B cell (primary cell): ENCODE measurements around the gene TBC1D25. TPM values are rescaled to one million over a fixed set of nuclear protein-coding genes. Genes with fewer than 3 reads are reported as not detected.
"Not testable (repeated sequence)": the region's sequence is repeated elsewhere in the genome, so short reads cannot be mapped to it uniquely, and the experiment has no call there.

ENCODE experiments used
- ATAC-seq: fragments of 200-7000 bp; cut with Tn5 transposase; one replicate; pipeline ENCODE4 v1.10.0; 2021; ENCODE audit warnings: low read depth, mild to moderate bottlenecking, moderate number of reproducible peaks, moderate library complexity
- CTCF ChIA-PET: fragments of 350-600 bp; sonication (Branson Sonifier 250); formaldehyde crosslinking; loops from one replicate; lab custom pipeline; 2021; ENCODE audit warnings: antibody characterized with exemption, inconsistent platforms; lab: Charles Lee
- POLR2A ChIA-PET: fragments of 350-600 bp; sonication (Branson Sonifier 250); formaldehyde crosslinking; loops from one replicate; lab custom pipeline; 2021; ENCODE audit warnings: antibody characterized with exemption; lab: Charles Lee
- DNase-seq: peaks from one replicate; pipeline ENCODE4 v3.0.0; 2013
- H2AFZ ChIP-seq: 2 replicates; pipeline ENCODE4 v1.6.1; 2012; ENCODE audit warnings: mild to moderate bottlenecking, low read depth, low read length; ENCODE audit not compliant: insufficient read depth, poor library complexity, severe bottlenecking
- H3K27ac ChIP-seq, 2 donors: 1 replicate in 1 of 2; 2 replicates in 1 of 2; pipeline ENCODE4 v1.5.1; 2012 to 2013; ENCODE audit warnings: low read length in 2 of 2, mild to moderate bottlenecking in 2 of 2, moderate library complexity in 1 of 2
- H3K27me3 ChIP-seq, 4 experiments: fragments of 200-600 bp in 1 of 4; sonication (generic) in 1 of 4; replicated peaks in 1 of 4; 1 replicate in 2 of 4; 2 replicates in 2 of 4; pipeline versions ENCODE4 v1.6.1 to v1.7.0; 2013 to 2016; ENCODE audit warnings: low read length in 3 of 4, mild to moderate bottlenecking in 2 of 4, mixed read lengths in 1 of 4, moderate library complexity in 1 of 4; ENCODE audit not compliant: insufficient read depth in 4 of 4, control insufficient read depth in 3 of 4; ENCODE audit errors: control extremely low read depth in 1 of 4
- H3K36me3 ChIP-seq, 2 experiments: replicated peaks in 1 of 2; 1 replicate in 1 of 2; 2 replicates in 1 of 2; pipeline versions ENCODE4 v1.6.1 to v1.7.1; 2013; ENCODE audit warnings: low read length in 1 of 2; ENCODE audit not compliant: insufficient read depth in 2 of 2, control insufficient read depth in 1 of 2; ENCODE audit errors: control extremely low read depth in 1 of 2, extremely low read depth in 1 of 2
- H3K4me1 ChIP-seq, 2 donors: fragments of 200-600 bp in 1 of 2; sonication (generic) in 1 of 2; 1 replicate in 1 of 2; 2 replicates in 1 of 2; pipeline versions ENCODE4 v1.5.1 to v1.6.1; 2013 to 2017; ENCODE audit warnings: low read length in 2 of 2; ENCODE audit not compliant: control insufficient read depth in 2 of 2, insufficient read depth in 2 of 2
- H3K4me2 ChIP-seq: replicated peaks from 2 replicates; pipeline ENCODE3; 2012; ENCODE audit warnings: mild to moderate bottlenecking, low read depth, low read length; ENCODE audit not compliant: poor library complexity, severe bottlenecking
- H3K4me3 ChIP-seq, 5 experiments: fragments of 200-600 bp in 1 of 5; sonication (generic) in 1 of 5; 1 replicate in 3 of 5; 2 replicates in 2 of 5; pipeline versions ENCODE4 v1.5.1 to v1.7.0; 2011 to 2016; ENCODE audit warnings: low read length in 4 of 5, mild to moderate bottlenecking in 4 of 5, low read depth in 2 of 5, control low read depth in 1 of 5, moderate library complexity in 1 of 5; ENCODE audit not compliant: insufficient read depth in 1 of 5; ENCODE audit errors: control extremely low read depth in 1 of 5, extremely low read depth in 1 of 5
- H3K79me2 ChIP-seq: fragments of 200-600 bp; sonication (generic); one replicate; pipeline ENCODE4 v1.6.0; 2016; ENCODE audit warnings: low read length; ENCODE audit not compliant: control insufficient read depth, insufficient read depth
- H3K9ac ChIP-seq: fragments of 200-600 bp; sonication (generic); 2 replicates; pipeline ENCODE4 v1.6.1; 2017; ENCODE audit warnings: mild to moderate bottlenecking, low read length, moderate library complexity
- H3K9me3 ChIP-seq, 3 donors: one replicate each; pipeline versions ENCODE4 v1.6.1 to v1.7.1; 2013; ENCODE audit warnings: low read length in 2 of 3; ENCODE audit not compliant: control insufficient read depth in 2 of 3, insufficient read depth in 1 of 3; ENCODE audit errors: control extremely low read depth in 1 of 3
- H4K20me1 ChIP-seq: 2 replicates; pipeline ENCODE4 v1.6.0; 2012; ENCODE audit warnings: mild to moderate bottlenecking, low read length; ENCODE audit not compliant: insufficient read depth, control insufficient read depth, poor library complexity, severe bottlenecking
- H3K27ac Mint-ChIP-seq: one replicate; pipeline ENCODE4 v1.8.0; 2021; ENCODE audit warnings: mixed read lengths
- H3K27me3 Mint-ChIP-seq: one replicate; pipeline ENCODE4 v1.8.0; 2021; ENCODE audit warnings: mixed read lengths
- H3K4me1 Mint-ChIP-seq: one replicate; pipeline ENCODE4 v1.8.0; 2021; ENCODE audit warnings: mixed read lengths
- H3K4me3 Mint-ChIP-seq: one replicate; pipeline ENCODE4 v1.8.0; 2021; ENCODE audit warnings: mixed read lengths
- H3K9me3 Mint-ChIP-seq: one replicate; pipeline ENCODE4 v1.8.0; 2022; ENCODE audit warnings: mixed read lengths; ENCODE audit not compliant: insufficient read depth
- EZH2 ChIP-seq: IDR thresholded peaks from 2 replicates; pipeline ENCODE4 v1.6.1; 2012; ENCODE audit warnings: borderline replicate concordance, low read depth, mild to moderate bottlenecking, moderate library complexity, low read length; ENCODE audit not compliant: insufficient read depth, poor library complexity, severe bottlenecking
- WGBS: methylation state at CpG from one replicate; pipeline ENCODE4 v1.1.5; 2013; ENCODE audit warnings: missing lambda C conversion rate; ENCODE audit not compliant: insufficient coverage; 5-methylcytosine and 5-hydroxymethylcytosine counted together
- intact Hi-C: fragments of 100-400 bp; cut with micrococcal nuclease; formaldehyde crosslinking; loops from one replicate; pipeline ENCODE4 v1.10.0; 2022
- polyA plus RNA-seq: library from polyadenylated mRNA; depleted of rRNA; stranded (reverse); fragments of >200 nt; gene quantifications from 2 replicates; pipeline ENCODE4 v1.2.3, GENCODE V29; 2012
- total RNA-seq, 2 donors: library from RNA; stranded (reverse); fragments of 120-200 nt in 1 of 2; gene quantifications; 1 replicate in 1 of 2; 2 replicates in 1 of 2; pipeline versions ENCODE4 v1.2.3 to v1.2.4, GENCODE V29; 2013 to 2022
- TF ChIP-seq, protein P1 (sequence below): fragments of 200-600 bp; IDR thresholded peaks from one replicate; pipeline ENCODE4 v1.8.0; 2022; ENCODE audit warnings: antibody characterized with exemption, mild to moderate bottlenecking

The TBC1D25 gene
- total and polyA plus RNA-seq, 2 donors (not counting 1 experiment from before 2014, with no cell fraction given): 24.6 to 31.5 TPM

DNA sequence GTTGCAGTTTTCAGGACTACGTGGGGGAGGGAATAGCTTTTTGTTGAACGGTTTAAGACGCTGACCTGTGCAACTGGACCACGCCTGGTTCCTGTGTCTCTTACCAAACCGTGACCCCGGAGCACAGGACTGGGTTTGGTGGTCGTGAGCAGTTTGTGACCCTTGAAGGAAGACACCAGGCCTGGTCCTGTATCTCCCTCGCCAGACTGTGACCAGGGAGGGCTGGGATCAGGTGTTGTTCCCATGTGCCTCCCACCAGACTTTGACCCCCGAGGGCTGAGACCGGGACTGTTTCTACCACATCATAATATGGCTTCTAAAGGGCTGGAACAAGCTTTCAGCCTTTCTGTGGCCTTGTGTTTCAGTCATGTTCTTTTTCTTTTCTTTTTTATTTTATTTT lies 17.2 kb upstream of the TBC1D25 start:
- peak overlapping the region; percentile 64 for H2AFZ ChIP-seq
- POLR2A ChIA-PET: interaction anchor here (0.6 to 1.5 kb wide), 5 partner anchors 14 to 909 kb away, joined by 3 to 10 read pairs (median 4); partner anchors contain the start of gene RBM3

DNA sequence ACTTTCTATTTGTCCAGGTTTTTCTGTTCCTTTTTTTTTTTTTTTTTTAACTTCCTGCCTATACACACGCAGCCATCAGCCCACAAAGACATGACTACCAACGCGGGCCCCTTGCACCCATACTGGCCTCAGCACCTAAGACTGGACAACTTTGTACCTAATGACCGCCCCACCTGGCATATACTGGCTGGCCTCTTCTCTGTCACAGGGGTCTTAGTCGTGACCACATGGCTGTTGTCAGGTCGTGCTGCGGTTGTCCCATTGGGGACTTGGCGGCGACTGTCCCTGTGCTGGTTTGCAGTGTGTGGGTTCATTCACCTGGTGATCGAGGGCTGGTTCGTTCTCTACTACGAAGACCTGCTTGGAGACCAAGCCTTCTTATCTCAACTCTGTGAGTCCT lies 15.8 kb upstream of the TBC1D25 start:
- Mint-ChIP-seq H3K4me1 (peaks cover 12% of the 10 kb centered on the region), H3K27ac (no peak overlapping the region), H3K27me3 (no peaks in the 10 kb centered on the region), H3K4me3 (peak overlapping the region; percentile 60), H3K9me3 (no peaks in the 10 kb centered on the region)
- no peak for ATAC-seq
- H3K4me3 ChIP-seq: no peak overlapping the region
- H3K79me2 ChIP-seq: peaks cover 15% of the 10 kb centered on the region
- peaks cover 12 to 19% of the 10 kb centered on the region in 2 donors for H3K4me1 ChIP-seq
- intact Hi-C loops: loop anchor here (5.0 kb wide), 1 partner anchor 46 kb away; the partner anchor contains the start of gene FTSJ1
- no peak overlapping the region for H3K4me2 ChIP-seq
- H4K20me1 ChIP-seq: no peaks in the 10 kb centered on the region
- H3K36me3 ChIP-seq: peaks cover 0 to 16% of the 10 kb centered on the region in 2 experiments
- H2AFZ ChIP-seq: no peak overlapping the region
- no peaks in the 10 kb centered on the region for H3K27me3 ChIP-seq
- no peak for DNase-seq
- ChIA-PET POLR2A (no interaction called here), CTCF (no interaction called here)
- H3K9me3 ChIP-seq: no peaks in the 10 kb centered on the region
- no peak overlapping the region for H3K9ac ChIP-seq
- no peak for TF ChIP-seq EZH2
- TF ChIP-seq, protein P1, sequence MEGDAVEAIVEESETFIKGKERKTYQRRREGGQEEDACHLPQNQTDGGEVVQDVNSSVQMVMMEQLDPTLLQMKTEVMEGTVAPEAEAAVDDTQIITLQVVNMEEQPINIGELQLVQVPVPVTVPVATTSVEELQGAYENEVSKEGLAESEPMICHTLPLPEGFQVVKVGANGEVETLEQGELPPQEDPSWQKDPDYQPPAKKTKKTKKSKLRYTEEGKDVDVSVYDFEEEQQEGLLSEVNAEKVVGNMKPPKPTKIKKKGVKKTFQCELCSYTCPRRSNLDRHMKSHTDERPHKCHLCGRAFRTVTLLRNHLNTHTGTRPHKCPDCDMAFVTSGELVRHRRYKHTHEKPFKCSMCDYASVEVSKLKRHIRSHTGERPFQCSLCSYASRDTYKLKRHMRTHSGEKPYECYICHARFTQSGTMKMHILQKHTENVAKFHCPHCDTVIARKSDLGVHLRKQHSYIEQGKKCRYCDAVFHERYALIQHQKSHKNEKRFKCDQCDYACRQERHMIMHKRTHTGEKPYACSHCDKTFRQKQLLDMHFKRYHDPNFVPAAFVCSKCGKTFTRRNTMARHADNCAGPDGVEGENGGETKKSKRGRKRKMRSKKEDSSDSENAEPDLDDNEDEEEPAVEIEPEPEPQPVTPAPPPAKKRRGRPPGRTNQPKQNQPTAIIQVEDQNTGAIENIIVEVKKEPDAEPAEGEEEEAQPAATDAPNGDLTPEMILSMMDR: no peak
- 0% methylated on average over 1 of the region's 12 CpGs for WGBS
- H3K27ac ChIP-seq: no peak overlapping the region

More for the DNA sequence above, 17.2 kb upstream of the TBC1D25 start:
- DNase-seq: no peak
- TF ChIP-seq, protein P1: no peak
- no peak for TF ChIP-seq EZH2
- H3K4me3 ChIP-seq: peak overlapping the region; percentile 18 to 72 (median 62)
- Mint-ChIP-seq H3K9me3 (no peaks in the 10 kb centered on the region), H3K27ac (peak overlapping the region; percentile 89), H3K4me1 (peaks cover 12% of the 10 kb centered on the region), H3K27me3 (no peaks in the 10 kb centered on the region), H3K4me3 (peak overlapping the region; percentile 87)
- WGBS: 0% methylated on average over 6 of the region's 10 CpGs
- no peaks in the 10 kb centered on the region for H3K27me3 ChIP-seq
- intact Hi-C loops: loop anchor here (5.0 kb wide), 1 partner anchor 45 kb away; the partner anchor contains the start of gene FTSJ1
- peaks cover 0 to 8% of the 10 kb centered on the region in 2 experiments for H3K36me3 ChIP-seq
- CTCF ChIA-PET: interaction anchor here (1.0 kb wide), 1 partner anchor 52 kb away, joined by 3 read pairs; the partner anchor contains the start of gene RBM3
- no peaks in the 10 kb centered on the region for H3K9me3 ChIP-seq
- H3K79me2 ChIP-seq: peaks cover 15% of the 10 kb centered on the region
- H4K20me1 ChIP-seq: no peaks in the 10 kb centered on the region
- peaks cover 12 to 19% of the 10 kb centered on the region in 2 donors for H3K4me1 ChIP-seq
- peak overlapping the region; percentile 76 for H3K9ac ChIP-seq
- peak overlapping the region; percentile 77 for H3K4me2 ChIP-seq
- ATAC-seq: no peak
- peak overlapping the region; percentile 12 to 74 for H3K27ac ChIP-seq

DNA sequence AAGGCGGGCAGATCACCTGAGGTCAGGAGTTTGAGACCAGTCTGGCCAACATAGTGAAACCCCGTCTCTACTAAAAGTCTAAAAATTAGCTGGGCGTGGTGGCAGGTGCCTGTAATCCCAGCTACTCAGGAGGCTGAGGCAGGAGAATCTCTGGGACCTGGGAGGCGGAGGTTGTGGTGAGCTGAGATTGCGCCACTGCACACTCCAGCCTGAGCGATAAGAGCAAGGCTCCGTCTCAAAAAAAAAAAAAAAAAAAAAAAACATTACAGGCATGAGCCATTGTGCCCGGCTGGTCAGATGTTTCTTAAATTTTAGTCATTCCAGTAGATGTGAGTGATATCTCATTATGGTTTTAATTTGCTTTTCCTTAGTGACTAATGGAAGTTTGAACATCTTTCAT lies 13.7 kb upstream of the TBC1D25 start:
- H3K9me3 ChIP-seq, DNase-seq, H3K4me1 Mint-ChIP-seq, CTCF ChIA-PET, intact Hi-C loops, ATAC-seq, POLR2A ChIA-PET, H2AFZ ChIP-seq, H4K20me1 ChIP-seq, H3K9ac ChIP-seq, H3K27ac ChIP-seq, H3K4me3 ChIP-seq, H3K4me2 ChIP-seq, H3K27ac Mint-ChIP-seq, H3K27me3 ChIP-seq, H3K27me3 Mint-ChIP-seq, H3K4me3 Mint-ChIP-seq, H3K9me3 Mint-ChIP-seq: not testable (repeated sequence)
- peaks cover 15% of the 10 kb centered on the region for H3K79me2 ChIP-seq
- WGBS: no CpG with 5 or more reads among the region's 8 CpGs
- H3K4me1 ChIP-seq: peaks cover 7 to 14% of the 10 kb centered on the region in 2 donors
- H3K36me3 ChIP-seq: peaks cover 0 to 16% of the 10 kb centered on the region in 2 experiments
